Natural killer cell (primary cell): ENCODE results near the gene PSMD12. TPM values are rescaled to one million over a fixed set of nuclear protein-coding genes. Genes with fewer than 3 reads are reported as not detected.
A peak's percentile ranks its signal among the peaks of the same experiment; 100 is the strongest.

Source experiments
- ATAC-seq, 3 donors: fragments of 150-1000 bp in 2 of 3; fragments of 200-7000 bp in 1 of 3; cut with Tn5 transposase; 1 replicate in 1 of 3; 2 replicates in 2 of 3; pipeline ENCODE4 v1.10.0; 2021; ENCODE audit warnings: mild to moderate bottlenecking in 2 of 3, moderate library complexity in 2 of 3
- DNase-seq, 2 donors: peaks; one replicate each; pipeline versions ENCODE4 v3.0.0 to v3.0.0-alpha.2; 2013 to 2021; ENCODE audit warnings: mixed read lengths in 1 of 2
- H3K27ac ChIP-seq: one replicate; pipeline ENCODE4 v1.5.1; 2013; ENCODE audit warnings: mild to moderate bottlenecking, low read length
- H3K27me3 ChIP-seq: one replicate; pipeline ENCODE4 v1.6.1; 2013; ENCODE audit warnings: low read length; ENCODE audit not compliant: control insufficient read depth, insufficient read depth
- H3K36me3 ChIP-seq: one replicate; pipeline ENCODE4 v1.6.1; 2013; ENCODE audit warnings: low read length; ENCODE audit not compliant: control insufficient read depth, insufficient read depth
- H3K4me1 ChIP-seq: one replicate; pipeline ENCODE4 v1.6.1; 2013; ENCODE audit warnings: low read length; ENCODE audit not compliant: control insufficient read depth, insufficient read depth
- H3K4me3 ChIP-seq: one replicate; pipeline ENCODE4 v1.5.1; 2013; ENCODE audit warnings: low read length
- H3K9me3 ChIP-seq: one replicate; pipeline ENCODE4 v1.6.1; 2013; ENCODE audit warnings: low read length; ENCODE audit not compliant: control insufficient read depth, insufficient read depth
- H3K27ac Mint-ChIP-seq, 2 donors: one replicate each; pipeline ENCODE4 v1.8.0; 2022; ENCODE audit warnings: mild to moderate bottlenecking in 2 of 2, mixed read lengths in 2 of 2, moderate library complexity in 1 of 2
- H3K27me3 Mint-ChIP-seq, 2 donors: one replicate each; pipeline ENCODE4 v1.8.0; 2022; ENCODE audit warnings: low read depth in 2 of 2, mixed read lengths in 2 of 2
- H3K36me3 Mint-ChIP-seq: one replicate; pipeline ENCODE4 v1.8.0; 2022; ENCODE audit warnings: mixed read lengths
- H3K4me1 Mint-ChIP-seq, 2 donors: one replicate each; pipeline ENCODE4 v1.8.0; 2022; ENCODE audit warnings: mixed read lengths in 2 of 2
- H3K4me3 Mint-ChIP-seq: one replicate; pipeline ENCODE4 v1.8.0; 2022; ENCODE audit warnings: mild to moderate bottlenecking, moderate library complexity, mixed read lengths
- H3K9me3 Mint-ChIP-seq, 2 donors: one replicate each; pipeline ENCODE4 v1.8.0; 2022; ENCODE audit warnings: mixed read lengths in 2 of 2
- WGBS: methylation state at CpG from one replicate; pipeline ENCODE4 v1.1.7; 2013; ENCODE audit warnings: missing lambda C conversion rate; ENCODE audit not compliant: insufficient coverage; 5-methylcytosine and 5-hydroxymethylcytosine counted together
- intact Hi-C: fragments of 100-400 bp; cut with micrococcal nuclease; formaldehyde crosslinking; loops from one replicate; pipeline ENCODE4 v1.14.2; 2022
- total RNA-seq, 4 donors: library from RNA; stranded (reverse); fragments of 120-200 nt in 1 of 4; gene quantifications; one replicate each; pipeline versions ENCODE4 v1.2.3 to v1.2.4, GENCODE V29; 2013 to 2022
- TF ChIP-seq, protein P1 (sequence below): fragments of 200-600 bp; IDR thresholded peaks from one replicate; pipeline ENCODE4 v1.8.0; 2022; ENCODE audit warnings: antibody characterized with exemption

PSMD12 gene
- total RNA-seq, 3 donors from 2014 or later (not counting 1 experiment from before 2014, with no cell fraction given), result 57.4 to 58.2 (median 58.0) TPM

DNA sequence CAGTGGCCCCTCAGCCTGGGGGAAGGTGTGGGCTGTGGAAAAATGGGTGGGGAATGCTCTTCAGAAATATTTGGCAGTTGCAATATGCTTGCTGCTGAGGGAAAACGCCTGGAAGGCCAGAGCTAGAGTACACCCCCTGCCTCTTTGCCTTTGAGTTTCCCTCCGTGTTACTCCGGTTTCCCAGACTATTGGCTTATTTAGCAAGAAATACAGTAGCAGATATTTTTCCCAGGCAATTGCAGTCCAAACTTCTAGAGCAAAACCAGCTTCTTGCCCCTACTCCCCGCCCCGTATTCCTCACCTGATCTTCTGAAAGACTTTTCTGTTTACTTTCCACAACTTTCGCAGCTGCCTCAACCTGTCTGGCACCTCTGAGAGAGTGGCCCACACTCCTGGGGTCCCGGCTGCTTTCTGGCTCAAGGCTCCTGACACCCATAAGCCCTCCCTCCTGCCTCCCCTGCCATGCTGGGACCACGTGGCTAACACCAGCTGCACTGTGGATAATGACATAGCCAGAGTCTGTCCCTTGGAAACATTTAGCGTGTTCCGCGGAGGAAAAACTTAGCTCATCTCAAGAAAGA, 75.6 kb downstream of the PSMD12 start:
- intact Hi-C loops, result loop anchor here (5.0 to 10.0 kb wide), 4 partner anchors 44 to 574 kb away; partner anchors contain the start of gene HELZ
- Mint-ChIP-seq H3K36me3 (no peaks in the 10 kb centered on the region), H3K27me3 (no peaks in the 10 kb centered on the region), H3K27ac (no peak overlapping the region), H3K9me3 (no peaks in the 10 kb centered on the region), H3K4me3 (no peak overlapping the region), H3K4me1 (peaks cover 14 to 25% of the 10 kb centered on the region in 2 donors)
- TF ChIP-seq, protein P1, sequence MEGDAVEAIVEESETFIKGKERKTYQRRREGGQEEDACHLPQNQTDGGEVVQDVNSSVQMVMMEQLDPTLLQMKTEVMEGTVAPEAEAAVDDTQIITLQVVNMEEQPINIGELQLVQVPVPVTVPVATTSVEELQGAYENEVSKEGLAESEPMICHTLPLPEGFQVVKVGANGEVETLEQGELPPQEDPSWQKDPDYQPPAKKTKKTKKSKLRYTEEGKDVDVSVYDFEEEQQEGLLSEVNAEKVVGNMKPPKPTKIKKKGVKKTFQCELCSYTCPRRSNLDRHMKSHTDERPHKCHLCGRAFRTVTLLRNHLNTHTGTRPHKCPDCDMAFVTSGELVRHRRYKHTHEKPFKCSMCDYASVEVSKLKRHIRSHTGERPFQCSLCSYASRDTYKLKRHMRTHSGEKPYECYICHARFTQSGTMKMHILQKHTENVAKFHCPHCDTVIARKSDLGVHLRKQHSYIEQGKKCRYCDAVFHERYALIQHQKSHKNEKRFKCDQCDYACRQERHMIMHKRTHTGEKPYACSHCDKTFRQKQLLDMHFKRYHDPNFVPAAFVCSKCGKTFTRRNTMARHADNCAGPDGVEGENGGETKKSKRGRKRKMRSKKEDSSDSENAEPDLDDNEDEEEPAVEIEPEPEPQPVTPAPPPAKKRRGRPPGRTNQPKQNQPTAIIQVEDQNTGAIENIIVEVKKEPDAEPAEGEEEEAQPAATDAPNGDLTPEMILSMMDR, result no peak
- Histone ChIP-seq H3K27ac (no peak overlapping the region), H3K36me3 (no peaks in the 10 kb centered on the region), H3K4me1 (peaks cover 14% of the 10 kb centered on the region), H3K4me3 (no peak overlapping the region), H3K27me3 (no peaks in the 10 kb centered on the region), H3K9me3 (no peaks in the 10 kb centered on the region)
- no peak for ATAC-seq
- DNase-seq, result no peak
- WGBS, result 92% methylated on average over 11 of the region's 11 CpGs

DNA sequence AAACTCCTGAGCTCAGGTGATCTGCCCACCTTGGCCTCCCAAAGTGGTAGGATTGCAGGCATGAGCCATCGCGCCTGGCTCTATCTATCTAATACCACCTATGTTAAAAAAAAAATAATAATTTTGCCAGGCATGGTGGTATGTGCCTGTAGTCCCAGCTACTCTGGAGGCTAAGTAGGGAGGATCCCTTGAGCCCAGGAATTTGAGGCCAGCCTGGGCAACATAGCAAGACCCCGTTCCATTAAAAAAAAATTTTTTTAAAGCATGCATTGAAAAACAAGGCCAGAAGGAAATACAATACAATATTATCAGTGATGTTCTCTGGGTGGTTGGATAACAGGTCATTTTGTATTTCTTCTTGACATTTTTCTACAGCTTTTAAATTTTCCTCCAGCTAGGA, 76.1 kb downstream of the PSMD12 start:
- Histone ChIP-seq H3K36me3 (no peaks in the 10 kb centered on the region), H3K27ac (no peak overlapping the region), H3K4me1 (peaks cover 14% of the 10 kb centered on the region), H3K27me3 (no peaks in the 10 kb centered on the region), H3K9me3 (no peaks in the 10 kb centered on the region), H3K4me3 (no peak overlapping the region)
- Mint-ChIP-seq H3K36me3 (no peaks in the 10 kb centered on the region), H3K27ac (no peak overlapping the region), H3K27me3 (no peaks in the 10 kb centered on the region), H3K4me3 (no peak overlapping the region), H3K4me1 (peaks cover 14 to 25% of the 10 kb centered on the region in 2 donors), H3K9me3 (no peaks in the 10 kb centered on the region)
- ATAC-seq (no peak), DNase-seq (no peak)
- intact Hi-C loops, result loop anchor here (5.0 to 10.0 kb wide), 4 partner anchors 43 to 573 kb away; partner anchors contain the start of gene HELZ
- WGBS, result no CpG with 5 or more reads among the region's 3 CpGs
- TF ChIP-seq, protein P1, result no peak

DNA sequence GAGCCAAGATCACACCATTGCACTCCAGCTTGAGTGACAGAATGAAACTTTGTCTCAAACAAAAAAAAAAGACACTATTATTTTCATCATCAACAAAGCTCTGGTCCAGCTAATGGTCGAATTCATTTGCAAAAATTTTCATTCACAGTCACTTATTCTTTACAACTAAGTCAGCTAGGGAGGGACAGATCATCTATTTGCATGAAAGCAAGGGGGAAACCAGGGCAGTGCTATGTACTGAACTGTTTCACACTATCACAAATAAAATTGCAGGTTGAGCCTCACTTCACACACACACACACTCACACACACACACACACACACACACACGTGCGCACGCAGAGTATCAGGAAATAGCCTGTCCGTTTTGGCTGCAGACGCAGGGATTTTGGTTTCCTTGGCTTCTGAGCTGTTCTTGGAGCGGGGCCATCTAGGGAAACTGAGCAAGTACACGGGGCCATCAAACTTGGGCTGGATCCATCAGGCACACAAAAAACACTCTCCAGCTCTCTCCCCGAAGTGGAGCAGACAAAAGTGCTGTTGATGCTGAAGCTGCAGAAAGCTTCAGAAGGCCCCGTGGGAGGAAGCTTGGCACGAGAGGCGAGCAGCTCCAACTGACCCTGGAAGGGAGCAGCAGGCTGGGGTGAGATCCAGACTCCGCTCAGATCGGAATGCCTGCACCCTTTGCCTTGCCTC, 77.0 kb downstream of the PSMD12 start:
- Mint-ChIP-seq H3K4me1 (peaks cover 14 to 25% of the 10 kb centered on the region in 2 donors), H3K9me3 (no peaks in the 10 kb centered on the region), H3K27ac (peak overlapping the region in 1 of 2 donors; percentile 29), H3K4me3 (no peak overlapping the region), H3K27me3 (no peaks in the 10 kb centered on the region), H3K36me3 (no peaks in the 10 kb centered on the region)
- H3K27ac ChIP-seq, result no peak overlapping the region
- H3K27me3 ChIP-seq, result no peaks in the 10 kb centered on the region
- peaks cover 14% of the 10 kb centered on the region for H3K4me1 ChIP-seq
- TF ChIP-seq, protein P1, result no peak
- intact Hi-C loops, result no loop called here
- WGBS, result 37% methylated on average over 14 of the region's 14 CpGs
- ATAC-seq (peak in 2 of 3 donors; percentile 40 to 42), DNase-seq (no peak)
- no peaks in the 10 kb centered on the region for H3K9me3 ChIP-seq
- no peaks in the 10 kb centered on the region for H3K36me3 ChIP-seq
- no peak overlapping the region for H3K4me3 ChIP-seq

Other genes with a start within 250 kb of the PSMD12 start
- gene HELZ, start 121.4 kb downstream of the PSMD12 start, total RNA-seq, result 100 to 1,000 TPM; 274 to 355 (median 292) TPM
- gene PITPNC1, start 10.7 kb upstream of the PSMD12 start, total RNA-seq, result 100 to 1,000 TPM; 150 to 185 (median 169) TPM